Tibial nerve (tissue), 4 donors: ENCODE measurements around the gene PAPSS2. TPM values are rescaled to one million over a fixed set of nuclear protein-coding genes. Genes with fewer than 3 reads are reported as not detected.

ENCODE experiments used
- DNase-seq, 2 donors: peaks; one replicate each; pipeline ENCODE4 v3.0.0-alpha.2; 2019; ENCODE audit warnings: low spot score in 2 of 2
- H3K27ac ChIP-seq, 4 donors: fragments of 200-600 bp; sonication (generic) in 3 of 4; one replicate each; pipeline ENCODE4 v1.5.1; 2017 to 2019; ENCODE audit warnings: mild to moderate bottlenecking in 1 of 4
- H3K27me3 ChIP-seq, 2 donors: fragments of 200-600 bp; sonication (generic) in 1 of 2; one replicate each; pipeline versions ENCODE4 v1.5.1 to v1.6.0; 2017 to 2019
- H3K36me3 ChIP-seq, 3 donors: fragments of 200-600 bp; sonication (generic); one replicate each; pipeline ENCODE4 v1.5.1; 2018 to 2019
- H3K4me1 ChIP-seq, 4 donors: fragments of 200-600 bp; sonication (generic) in 3 of 4; one replicate each; pipeline ENCODE4 v1.5.1; 2017 to 2019
- H3K4me3 ChIP-seq, 4 donors: fragments of 200-600 bp; sonication (generic) in 3 of 4; one replicate each; pipeline ENCODE4 v1.5.1; 2017 to 2019; ENCODE audit warnings: mild to moderate bottlenecking in 1 of 4, moderate library complexity in 1 of 4
- H3K9me3 ChIP-seq, 4 donors: fragments of 200-600 bp; sonication (generic) in 3 of 4; one replicate each; pipeline ENCODE4 v1.5.1; 2017 to 2019
- EP300 ChIP-seq, 2 donors: sonication (generic); formaldehyde crosslinking; IDR thresholded peaks; one replicate each; pipeline ENCODE4 v1.6.1; 2017; ENCODE audit warnings: antibody characterized with exemption in 2 of 2, mild to moderate bottlenecking in 1 of 2
- POLR2A ChIP-seq, 2 donors: fragments of 450-650 bp; IDR thresholded peaks; one replicate each; pipeline ENCODE4 v1.6.1; 2017; ENCODE audit warnings: antibody characterized with exemption in 2 of 2, mild to moderate bottlenecking in 2 of 2, moderate library complexity in 2 of 2
- WGBS, 2 donors: methylation state at CpG; one replicate each; pipeline ENCODE4 v1.1.5; 2018; 5-methylcytosine and 5-hydroxymethylcytosine counted together
- total RNA-seq, 4 donors: library from RNA; depleted of rRNA; stranded (reverse); fragments of >200 nt; gene quantifications; one replicate each; pipeline ENCODE4 v1.1.0, GENCODE V29; 2016
- TF ChIP-seq, protein P1 (sequence below), 5 experiments: fragments of 200-600 bp in 3 of 5; fragments of 450-650 bp in 2 of 5; sonication (generic) in 3 of 5; IDR thresholded peaks; one replicate each; pipeline ENCODE4 v1.5.1; 2016 to 2019; ENCODE audit warnings: antibody characterized with exemption in 5 of 5, mild to moderate bottlenecking in 3 of 5, moderate library complexity in 2 of 5

PAPSS2 gene
- total RNA-seq, 4 donors from 2014 or later = 11.6 to 32.8 (median 19.8) TPM

DNA sequence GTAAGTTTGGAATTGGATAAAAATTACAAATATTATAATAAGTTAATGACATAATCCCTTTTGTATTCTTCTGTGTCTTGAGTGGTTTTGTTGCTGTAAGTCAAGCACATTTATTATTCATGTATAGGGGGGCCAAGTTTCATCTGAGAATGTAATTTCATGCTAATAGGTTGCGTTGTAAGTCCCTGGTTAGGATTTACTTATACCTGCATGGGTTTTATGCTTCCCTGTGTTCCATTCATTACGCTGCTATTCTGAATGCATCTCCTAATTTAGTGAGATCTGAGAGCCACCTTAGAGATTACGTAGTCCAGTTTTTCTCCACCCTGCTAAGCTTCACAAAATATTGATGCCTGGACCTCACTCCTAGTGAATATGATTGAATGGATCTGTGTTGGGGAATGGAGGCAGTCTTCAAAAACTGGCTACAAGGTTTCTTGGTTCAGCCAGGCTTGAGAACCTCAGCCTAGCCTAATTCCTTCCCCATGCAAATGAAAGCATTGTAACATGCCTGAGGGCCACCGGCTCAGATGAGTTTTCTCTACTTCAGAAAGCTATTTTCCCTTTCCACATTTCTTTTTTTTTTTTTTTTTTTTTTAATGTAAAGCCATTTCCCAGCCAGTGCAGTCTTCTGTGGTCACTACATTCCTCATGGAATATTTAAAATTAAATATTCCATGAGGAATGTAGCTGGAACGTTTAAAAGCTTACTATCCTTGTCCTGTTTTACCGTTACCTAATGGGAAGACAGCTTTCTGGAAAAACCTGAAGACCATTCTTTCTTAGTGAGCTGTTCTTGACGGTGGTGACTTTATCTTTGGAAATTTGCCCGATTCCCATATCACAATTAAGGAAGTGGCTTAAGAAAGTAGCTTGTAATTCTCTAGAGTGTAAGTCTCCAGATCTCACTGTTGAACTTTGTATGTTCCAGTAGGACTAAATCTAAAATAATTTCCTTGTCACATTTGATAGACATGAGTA lies 16.0 kb downstream of the PAPSS2 start:
- no peaks in the 10 kb centered on the region for H3K9me3 ChIP-seq
- no peaks in the 10 kb centered on the region for H3K36me3 ChIP-seq

DNA sequence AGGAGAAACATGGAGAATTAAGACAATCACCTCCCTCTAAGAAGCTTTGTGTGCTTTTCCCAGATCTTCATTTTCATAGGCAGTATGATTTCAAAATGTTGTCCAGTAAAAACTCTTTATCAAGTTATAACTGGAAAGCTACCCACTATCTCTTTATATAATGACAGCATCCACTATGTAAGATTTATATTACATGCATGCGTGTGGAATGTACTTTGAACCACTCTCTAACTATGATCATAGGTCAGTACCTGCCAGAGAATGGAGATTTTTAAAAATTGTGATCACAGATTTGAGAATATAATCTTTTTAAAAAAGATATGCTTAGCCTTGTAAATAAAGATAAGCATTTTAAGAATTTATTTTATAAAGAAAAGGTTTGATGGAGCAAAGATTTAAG lies 17.9 kb downstream of the PAPSS2 start:
- no peaks in the 10 kb centered on the region for H3K9me3 ChIP-seq
- H3K36me3 ChIP-seq = no peaks in the 10 kb centered on the region
- WGBS, 2 donors = 97 to 100% methylated on average over 1 of the region's 1 CpG
- H3K27ac ChIP-seq = no peak overlapping the region
- peaks cover 0 to 9% (median 0%) of the 10 kb centered on the region in 4 donors for H3K4me1 ChIP-seq
- no peaks in the 10 kb centered on the region for H3K27me3 ChIP-seq
- H3K4me3 ChIP-seq = no peak overlapping the region
- TF ChIP-seq POLR2A (IDR thresholded peaks at IDR 0.05) = no peak
- TF ChIP-seq, protein P1, sequence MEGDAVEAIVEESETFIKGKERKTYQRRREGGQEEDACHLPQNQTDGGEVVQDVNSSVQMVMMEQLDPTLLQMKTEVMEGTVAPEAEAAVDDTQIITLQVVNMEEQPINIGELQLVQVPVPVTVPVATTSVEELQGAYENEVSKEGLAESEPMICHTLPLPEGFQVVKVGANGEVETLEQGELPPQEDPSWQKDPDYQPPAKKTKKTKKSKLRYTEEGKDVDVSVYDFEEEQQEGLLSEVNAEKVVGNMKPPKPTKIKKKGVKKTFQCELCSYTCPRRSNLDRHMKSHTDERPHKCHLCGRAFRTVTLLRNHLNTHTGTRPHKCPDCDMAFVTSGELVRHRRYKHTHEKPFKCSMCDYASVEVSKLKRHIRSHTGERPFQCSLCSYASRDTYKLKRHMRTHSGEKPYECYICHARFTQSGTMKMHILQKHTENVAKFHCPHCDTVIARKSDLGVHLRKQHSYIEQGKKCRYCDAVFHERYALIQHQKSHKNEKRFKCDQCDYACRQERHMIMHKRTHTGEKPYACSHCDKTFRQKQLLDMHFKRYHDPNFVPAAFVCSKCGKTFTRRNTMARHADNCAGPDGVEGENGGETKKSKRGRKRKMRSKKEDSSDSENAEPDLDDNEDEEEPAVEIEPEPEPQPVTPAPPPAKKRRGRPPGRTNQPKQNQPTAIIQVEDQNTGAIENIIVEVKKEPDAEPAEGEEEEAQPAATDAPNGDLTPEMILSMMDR (IDR thresholded peaks at IDR 0.05) = no peak
- TF ChIP-seq EP300 (IDR thresholded peaks at IDR 0.05) = no peak
- DNase-seq = no peak

More for the DNA sequence above, 16.0 kb downstream of the PAPSS2 start:
- Histone ChIP-seq H3K4me3 (no peak overlapping the region), H3K27me3 (no peaks in the 10 kb centered on the region), H3K27ac (no peak overlapping the region), H3K4me1 (peaks cover 0 to 21% (median 0%) of the 10 kb centered on the region in 4 donors)
- WGBS, 2 donors = 72 to 82% methylated on average over 8 of the region's 8 CpGs
- no peak for DNase-seq
- TF ChIP-seq, protein P1 (IDR thresholded peaks at IDR 0.05) = no peak
- TF ChIP-seq EP300 (IDR thresholded peaks at IDR 0.05) = no peak
- TF ChIP-seq POLR2A (IDR thresholded peaks at IDR 0.05) = no peak

DNA sequence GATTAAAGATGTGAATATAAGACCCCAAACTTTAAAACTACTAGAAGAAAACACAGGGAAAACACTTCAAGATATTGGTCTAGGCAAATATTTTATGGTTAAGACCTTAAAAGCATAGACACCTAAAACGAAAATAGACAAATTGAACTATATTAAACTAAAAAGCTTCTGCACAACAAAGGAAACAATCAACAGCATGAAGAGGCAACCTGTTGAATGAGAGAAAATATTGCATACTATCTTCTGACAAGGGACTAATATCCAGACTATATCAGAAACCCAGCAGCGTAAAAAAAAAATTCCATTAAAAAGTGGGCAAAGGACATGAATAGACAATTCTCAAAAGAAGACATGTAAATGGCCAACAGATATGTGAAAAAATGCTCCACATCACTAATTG lies 18.6 kb downstream of the PAPSS2 start:
- no peak for TF ChIP-seq EP300 (IDR thresholded peaks at IDR 0.05)
- TF ChIP-seq POLR2A (IDR thresholded peaks at IDR 0.05) = no peak
- TF ChIP-seq, protein P1 (IDR thresholded peaks at IDR 0.05) = no peak
- Histone ChIP-seq H3K4me1 (peaks cover 0 to 9% (median 0%) of the 10 kb centered on the region in 4 donors), H3K4me3 (no peak overlapping the region), H3K36me3 (no peaks in the 10 kb centered on the region), H3K27me3 (no peaks in the 10 kb centered on the region), H3K27ac (no peak overlapping the region), H3K9me3 (no peaks in the 10 kb centered on the region)
- 93 to 97% methylated on average over 2 of the region's 2 CpGs for WGBS, 2 donors
- no peak for DNase-seq

DNA sequence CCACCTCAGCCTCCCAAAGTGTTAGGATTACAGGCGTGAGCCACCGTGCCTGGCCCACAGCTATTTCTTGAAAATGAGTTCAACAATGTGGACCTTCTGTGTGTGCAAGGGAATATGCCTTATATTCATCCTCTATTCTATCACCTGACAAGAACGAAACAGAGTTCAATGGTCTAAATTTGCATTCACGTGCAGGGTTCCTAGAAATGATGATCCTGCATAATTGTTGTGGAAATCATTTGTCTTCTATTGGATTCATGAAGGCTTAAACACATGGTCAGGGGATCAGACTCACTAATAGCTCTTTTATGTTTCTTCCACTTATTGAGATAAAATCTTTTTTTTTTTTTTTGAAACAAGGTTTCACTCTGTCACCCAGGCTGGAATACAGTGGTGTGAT lies 23.7 kb downstream of the PAPSS2 start:
- WGBS, 2 donors = 94 to 95% methylated on average over 4 of the region's 4 CpGs
- H3K9me3 ChIP-seq = no peaks in the 10 kb centered on the region
- H3K4me1 ChIP-seq = no peaks in the 10 kb centered on the region
- no peaks in the 10 kb centered on the region for H3K27me3 ChIP-seq
- H3K27ac ChIP-seq = no peak overlapping the region
- H3K4me3 ChIP-seq = no peak overlapping the region
- no peak for DNase-seq
- no peak for TF ChIP-seq EP300 (IDR thresholded peaks at IDR 0.05)
- TF ChIP-seq, protein P1 (IDR thresholded peaks at IDR 0.05) = no peak
- TF ChIP-seq POLR2A (IDR thresholded peaks at IDR 0.05) = no peak
- no peaks in the 10 kb centered on the region for H3K36me3 ChIP-seq

DNA sequence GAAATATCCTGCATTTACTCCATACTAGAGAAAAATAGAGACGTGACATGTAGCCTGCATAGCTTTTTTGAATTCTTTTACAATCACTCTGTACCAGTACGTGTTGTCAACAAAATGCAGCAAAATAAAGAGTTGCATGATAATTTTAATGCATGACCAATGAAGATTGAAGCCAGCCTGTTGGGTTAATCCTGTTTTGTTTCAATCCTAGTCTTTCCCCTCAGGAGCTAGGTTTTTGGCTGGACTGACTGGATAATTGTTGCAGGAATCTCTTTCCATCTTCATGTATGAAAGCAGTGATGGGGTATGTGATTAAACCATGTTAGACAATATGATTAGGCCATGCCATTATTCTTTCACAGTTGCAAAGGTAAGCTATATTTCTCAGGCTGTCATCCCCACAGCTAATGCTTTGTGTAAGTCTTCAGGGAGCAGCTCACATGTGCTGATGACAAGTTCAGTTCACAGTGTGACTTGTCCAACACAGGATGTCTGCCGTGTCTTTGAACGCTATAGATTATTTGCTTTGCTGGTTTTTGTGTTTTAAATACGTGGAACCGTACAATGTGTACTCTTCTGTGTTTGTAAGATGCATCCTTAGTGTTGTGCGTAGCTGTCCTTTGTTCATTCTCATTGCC lies 24.4 kb downstream of the PAPSS2 start:
- H3K27ac ChIP-seq = no peak overlapping the region
- no peaks in the 10 kb centered on the region for H3K9me3 ChIP-seq
- no peak for DNase-seq
- H3K27me3 ChIP-seq = no peaks in the 10 kb centered on the region
- no peaks in the 10 kb centered on the region for H3K36me3 ChIP-seq
- no peak overlapping the region for H3K4me3 ChIP-seq
- no peaks in the 10 kb centered on the region for H3K4me1 ChIP-seq
- whole genome bisulfite sequencing, 2 donors = 93% methylated on average over 7 of the region's 7 CpGs
- TF ChIP-seq EP300 (IDR thresholded peaks at IDR 0.05) (no peak), POLR2A (IDR thresholded peaks at IDR 0.05) (no peak)
- TF ChIP-seq, protein P1 (IDR thresholded peaks at IDR 0.05) = no peak
